Keratinocyte (primary cell): ENCODE measurements around the gene RETREG1. TPM values are rescaled to one million over a fixed set of nuclear protein-coding genes. Genes with fewer than 3 reads are reported as not detected.

Experiments
- DNase-seq: peaks from one replicate; pipeline ENCODE4 v3.0.0-alpha.2; 2011; ENCODE audit warnings: low read depth, missing footprints, low spot score
- FAIRE-seq: peaks from 2 replicates; lab custom pipeline; 2011; peaks lifted over from hg19 to GRCh38; lab: Jason Lieb, UNC
- H2AFZ ChIP-seq: 2 replicates; pipeline ENCODE4 v1.6.0; 2012; ENCODE audit warnings: low read length, control low read depth, inconsistent platforms; ENCODE audit not compliant: control insufficient read depth
- H3K27ac ChIP-seq: 2 replicates; pipeline ENCODE4 v1.5.1; 2011; ENCODE audit warnings: low read length; ENCODE audit not compliant: control insufficient read depth, insufficient read depth
- H3K27me3 ChIP-seq: 3 replicates; pipeline ENCODE4 v1.6.0; 2011; ENCODE audit warnings: low read length; ENCODE audit not compliant: control insufficient read depth, insufficient read depth; ENCODE audit errors: extremely low read depth
- H3K36me3 ChIP-seq, 2 experiments: 2 replicates in 1 of 2; 3 replicates in 1 of 2; pipeline ENCODE4 v1.5.1; 2011; ENCODE audit warnings: low read length in 2 of 2, mild to moderate bottlenecking in 1 of 2; ENCODE audit not compliant: control insufficient read depth in 2 of 2, insufficient read depth in 2 of 2; ENCODE audit errors: extremely low read depth in 1 of 2
- H3K4me1 ChIP-seq: 3 replicates; pipeline ENCODE4 v1.5.1; 2011; ENCODE audit warnings: low read length; ENCODE audit not compliant: control insufficient read depth, insufficient read depth; ENCODE audit errors: extremely low read depth
- H3K4me2 ChIP-seq: 3 replicates; pipeline ENCODE4 v1.6.0; 2011; ENCODE audit warnings: low read depth, low read length; ENCODE audit not compliant: control insufficient read depth, insufficient read depth; ENCODE audit errors: extremely low read depth
- H3K4me3 ChIP-seq, 3 experiments: fragments of 200-600 bp in 1 of 3; sonication (generic) in 1 of 3; 2 replicates in 2 of 3; 3 replicates in 1 of 3; pipeline ENCODE4 v1.5.1; 2011 to 2016; ENCODE audit warnings: low read length in 3 of 3, mild to moderate bottlenecking in 3 of 3, control low read depth in 2 of 3, inconsistent platforms in 1 of 3, low read depth in 1 of 3, mixed read lengths in 1 of 3, mixed run types in 1 of 3, moderate library complexity in 1 of 3; ENCODE audit not compliant: control insufficient read depth in 2 of 3, insufficient read depth in 2 of 3; ENCODE audit errors: extremely low read depth in 1 of 3
- H3K79me2 ChIP-seq: 2 replicates; pipeline ENCODE4 v1.6.0; 2012; ENCODE audit warnings: low read length; ENCODE audit not compliant: control insufficient read depth, insufficient read depth
- H3K9ac ChIP-seq: 3 replicates; pipeline ENCODE4 v1.6.0; 2011; ENCODE audit warnings: low read length; ENCODE audit not compliant: control insufficient read depth, insufficient read depth; ENCODE audit errors: extremely low read depth
- H3K9me1 ChIP-seq: 3 replicates; pipeline ENCODE4 v1.6.0; 2011; ENCODE audit warnings: low read length; ENCODE audit not compliant: control insufficient read depth, insufficient read depth; ENCODE audit errors: extremely low read depth
- H3K9me3 ChIP-seq: 2 replicates; pipeline ENCODE4 v1.5.1; 2012; ENCODE audit warnings: low read depth, low read length; ENCODE audit not compliant: control insufficient read depth
- H4K20me1 ChIP-seq: 3 replicates; pipeline ENCODE4 v1.6.0; 2011; ENCODE audit warnings: low read length; ENCODE audit not compliant: control insufficient read depth, insufficient read depth; ENCODE audit errors: extremely low read depth
- CTCF ChIP-seq, 3 experiments: IDR thresholded peaks in 1 of 3; conservative IDR thresholded peaks in 1 of 3; optimal IDR thresholded peaks in 1 of 3; 2 replicates in 2 of 3; 3 replicates in 1 of 3; pipeline versions ENCODE3 to v1.5.1; 2011; ENCODE audit warnings: low read length in 3 of 3, mild to moderate bottlenecking in 3 of 3, moderate library complexity in 2 of 3, control low read depth in 1 of 3, inconsistent platforms in 1 of 3; ENCODE audit not compliant: insufficient read depth in 2 of 3; ENCODE audit errors: extremely low read depth in 1 of 3
- EZH2 ChIP-seq: IDR thresholded peaks from one replicate; pipeline ENCODE4 v1.6.1; 2012; ENCODE audit warnings: inconsistent platforms, mild to moderate bottlenecking, low read length, moderate library complexity
- dilution Hi-C: fragments of 300-500 bp; cut with MboI; formaldehyde crosslinking; loops from one replicate; pipeline ENCODE4 v1.7.0; 2020; ENCODE audit warnings: low sequenced_read_pairs; ENCODE audit not compliant: extremely low pct_ligation_motif_present
- polyA plus RNA-seq, 5 experiments: library from polyadenylated mRNA; depleted of rRNA in 3 of 5; stranded (reverse) in 3 of 5; stranded (forward) in 1 of 5; unstranded in 1 of 5; fragments of >200 nt; gene quantifications; 1 replicate in 1 of 5; 2 replicates in 3 of 5; 3 replicates in 1 of 5; pipeline versions ENCODE4 v1.2.1 to v1.2.3, GENCODE V29; 2011 to 2012; ENCODE audit warnings: missing spikeins in 2 of 5, low read depth in 1 of 5, low replicate concordance in 1 of 5

RETREG1 gene
- polyA plus RNA-seq, 1 donor (not counting 4 experiments of a cell fraction or from before 2014, with no cell fraction given): 7.4 TPM

GRCh38 chr5:16520841-16521240 lies 96.0 kb downstream of the RETREG1 start:
- H4K20me1 ChIP-seq: no peaks in the 10 kb centered on the region
- H3K79me2 ChIP-seq: no peaks in the 10 kb centered on the region
- no peaks in the 10 kb centered on the region for H3K9me1 ChIP-seq
- FAIRE-seq (no peak), DNase-seq (no peak)
- TF ChIP-seq EZH2 (no peak), CTCF (optimal IDR thresholded peaks at IDR 0.05 in 1 of 3, IDR thresholded peaks at IDR 0.05 in 1 of 3, conservative IDR thresholded peaks at IDR 0.05 in 1 of 3; ENCODE audit: extremely low read depth in 1 of 3, insufficient read depth in 2 of 3, low read length in 3 of 3) (no peak)
- peaks cover 4% of the 10 kb centered on the region for H3K27me3 ChIP-seq
- H3K4me2 ChIP-seq: no peak overlapping the region
- no peak overlapping the region for H2AFZ ChIP-seq
- H3K9me3 ChIP-seq: no peaks in the 10 kb centered on the region
- H3K9ac ChIP-seq: no peak overlapping the region
- dilution Hi-C loops: no loop called here
- no peak overlapping the region for H3K27ac ChIP-seq
- no peaks in the 10 kb centered on the region for H3K36me3 ChIP-seq
- no peaks in the 10 kb centered on the region for H3K4me1 ChIP-seq
- no peak overlapping the region for H3K4me3 ChIP-seq

GRCh38 chr5:16519435-16519834 lies 97.4 kb downstream of the RETREG1 start:
- Histone ChIP-seq H4K20me1 (no peaks in the 10 kb centered on the region), H3K9me3 (no peaks in the 10 kb centered on the region), H3K36me3 (no peaks in the 10 kb centered on the region), H3K4me1 (no peaks in the 10 kb centered on the region), H3K79me2 (no peaks in the 10 kb centered on the region), H2AFZ (no peak overlapping the region), H3K27ac (no peak overlapping the region), H3K9me1 (no peaks in the 10 kb centered on the region), H3K4me3 (no peak overlapping the region), H3K9ac (no peak overlapping the region), H3K27me3 (peaks cover 4% of the 10 kb centered on the region), H3K4me2 (no peak overlapping the region)
- DNase-seq (no peak), FAIRE-seq (no peak)
- dilution Hi-C loops: no loop called here
- no peak for TF ChIP-seq EZH2
- TF ChIP-seq CTCF (optimal IDR thresholded peaks at IDR 0.05 in 1 of 3, IDR thresholded peaks at IDR 0.05 in 1 of 3, conservative IDR thresholded peaks at IDR 0.05 in 1 of 3; ENCODE audit: extremely low read depth in 1 of 3, insufficient read depth in 2 of 3, low read length in 3 of 3): no peak
